Upper lobe of right lung (tissue), 1 donor: ENCODE data around the gene SAFB. TPM values are rescaled to one million over a fixed set of nuclear protein-coding genes. Genes with fewer than 3 reads are reported as not detected.

Source experiments
- ATAC-seq: fragments of 200-7000 bp; cut with Tn5 transposase; one replicate; pipeline ENCODE4 v1.9.1; 2020; ENCODE audit warnings: mild to moderate bottlenecking, moderate library complexity
- DNase-seq: peaks from one replicate; pipeline ENCODE4 v3.0.0-alpha.2; 2020
- H3K27ac ChIP-seq: fragments of 200-600 bp; one replicate; pipeline ENCODE4 v1.8.0; 2022
- H3K27me3 ChIP-seq: fragments of 200-600 bp; one replicate; pipeline ENCODE4 v1.8.0; 2022; ENCODE audit warnings: mild to moderate bottlenecking
- H3K36me3 ChIP-seq: fragments of 200-600 bp; one replicate; pipeline ENCODE4 v1.8.0; 2022
- H3K4me1 ChIP-seq: fragments of 200-600 bp; one replicate; pipeline ENCODE4 v1.8.0; 2022
- H3K4me3 ChIP-seq: fragments of 200-600 bp; one replicate; pipeline ENCODE4 v1.8.0; 2022; ENCODE audit warnings: mild to moderate bottlenecking
- H3K9me3 ChIP-seq: fragments of 200-600 bp; one replicate; pipeline ENCODE4 v1.8.0; 2022
- CTCF ChIP-seq: fragments of 200-600 bp; IDR thresholded peaks from one replicate; pipeline ENCODE4 v1.8.0; 2022; ENCODE audit warnings: antibody characterized with exemption
- intact Hi-C: fragments of 100-400 bp; cut with DNase I; formaldehyde crosslinking; loops from one replicate; pipeline ENCODE4 v1.11.0; 2022
- total RNA-seq: library from RNA; stranded (reverse); fragmentation: NEBNext Ultra II Directional; extraction: Animal tissue kit (Norgen Biotek cat#: 25700); gene quantifications from one replicate; pipeline ENCODE4 v1.2.1, GENCODE V29; 2021
- donor health status: DM: no; HTN: yes; CAD: no; lungs with severe emphysema.

SAFB gene
- total RNA-seq, 1 donor from 2014 or later: 71.9 TPM

GRCh38 chr19:5592531-5593342, 30.1 kb upstream of the SAFB start:
- Histone ChIP-seq H3K4me3 (no peak overlapping the region), H3K36me3 (peaks cover 100% of the 10 kb centered on the region), H3K4me1 (no peaks in the 10 kb centered on the region), H3K27me3 (no peaks in the 10 kb centered on the region), H3K27ac (no peak overlapping the region), H3K9me3 (no peaks in the 10 kb centered on the region)
- DNase-seq (no peak), ATAC-seq (no peak)
- no peak for TF ChIP-seq CTCF
- intact Hi-C loops: no loop called here

- H3K36me3 ChIP-seq: peaks cover 100% of the 10 kb centered on the region
Observed at GRCh38 chr19:5593343-5594255, 29.3 kb upstream of the SAFB start.

DNA sequence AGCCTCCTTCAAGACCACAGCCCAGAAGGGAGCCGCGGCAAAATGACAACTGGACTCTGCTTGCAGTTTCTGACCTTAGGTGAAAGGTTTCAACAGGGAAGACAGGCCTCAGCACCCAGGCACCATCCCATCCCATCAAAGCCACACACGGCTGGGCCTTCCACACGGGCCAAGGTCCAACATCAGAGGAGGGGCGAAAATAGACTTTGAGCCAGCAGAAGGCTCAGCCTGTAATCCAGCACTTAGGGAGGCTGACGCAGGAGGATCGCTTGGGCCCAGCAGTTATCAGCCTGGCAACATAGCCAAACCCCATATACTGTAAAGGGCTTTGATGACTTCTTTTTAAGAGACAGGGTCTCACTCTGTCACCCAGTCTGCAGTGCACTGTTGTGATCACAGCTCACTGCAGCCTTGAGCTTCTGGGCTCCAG, 28.3 kb upstream of the SAFB start:
- intact Hi-C loops: no loop called here
- Histone ChIP-seq H3K27ac (no peak overlapping the region), H3K4me1 (no peaks in the 10 kb centered on the region), H3K27me3 (no peaks in the 10 kb centered on the region), H3K4me3 (no peak overlapping the region), H3K9me3 (no peaks in the 10 kb centered on the region), H3K36me3 (peaks cover 100% of the 10 kb centered on the region)
- no peak for TF ChIP-seq CTCF
- DNase-seq (no peak), ATAC-seq (no peak)

More at GRCh38 chr19:5593343-5594255, 29.3 kb upstream of the SAFB start:
- no peak overlapping the region for H3K4me3 ChIP-seq
- no peak for TF ChIP-seq CTCF
- no peaks in the 10 kb centered on the region for H3K27me3 ChIP-seq
- ATAC-seq: peak; percentile 9
- intact Hi-C loops: no loop called here
- no peaks in the 10 kb centered on the region for H3K4me1 ChIP-seq
- H3K27ac ChIP-seq: no peak overlapping the region
- DNase-seq: no peak
- no peaks in the 10 kb centered on the region for H3K9me3 ChIP-seq

- H3K27ac ChIP-seq: no peak overlapping the region
- no peaks in the 10 kb centered on the region for H3K9me3 ChIP-seq
- intact Hi-C loops: no loop called here
- no peaks in the 10 kb centered on the region for H3K27me3 ChIP-seq
- no peaks in the 10 kb centered on the region for H3K4me1 ChIP-seq
- DNase-seq (no peak), ATAC-seq (no peak)
- TF ChIP-seq CTCF: no peak
- no peak overlapping the region for H3K4me3 ChIP-seq
- peaks cover 100% of the 10 kb centered on the region for H3K36me3 ChIP-seq
Observed at GRCh38 chr19:5595129-5595528, 27.8 kb upstream of the SAFB start.

GRCh38 chr19:5595745-5596144, 27.1 kb upstream of the SAFB start:
- no peak for DNase-seq
- Histone ChIP-seq H3K4me1 (no peaks in the 10 kb centered on the region), H3K36me3 (peaks cover 100% of the 10 kb centered on the region), H3K27me3 (no peaks in the 10 kb centered on the region), H3K4me3 (no peak overlapping the region), H3K9me3 (no peaks in the 10 kb centered on the region), H3K27ac (no peak overlapping the region)
- intact Hi-C loops: no loop called here
- no peak for TF ChIP-seq CTCF
- no peak for ATAC-seq
